Measurements from ENCODE around the gene ELAC2.

GRCh38 chr17:13016881-13017654, 759 bp downstream of the ELAC2 start:
- TF ChIP-seq GATA2 (IDR thresholded peaks at IDR 0.05; ENCODE audit: low read depth, low read length) (no peak), GATA3 (IDR thresholded peaks at IDR 0.05; ENCODE audit: low read depth, low read length) (no peak)
